Kidney epithelial cell (primary cell): ENCODE results near the gene LIPJ. TPM values are rescaled to one million over a fixed set of nuclear protein-coding genes. Genes with fewer than 3 reads are reported as not detected.

Experiments used
- DNase-seq: peaks from one replicate; pipeline ENCODE4 v3.0.0-alpha.2; 2010; ENCODE audit warnings: low read depth
- H3K27me3 ChIP-seq: 2 replicates; pipeline ENCODE4 v1.6.0; 2011; ENCODE audit warnings: low read length; ENCODE audit not compliant: control insufficient read depth, insufficient read depth
- H3K36me3 ChIP-seq: 2 replicates; pipeline ENCODE4 v1.5.1; 2011; ENCODE audit warnings: low read length; ENCODE audit not compliant: control insufficient read depth, insufficient read depth
- H3K4me3 ChIP-seq: 2 replicates; pipeline ENCODE4 v1.5.1; 2011; ENCODE audit warnings: low read depth, mild to moderate bottlenecking, control low read depth, low read length
- total RNA-seq: library from RNA; depleted of rRNA; stranded (reverse); fragments of >200 nt; gene quantifications from 2 replicates; pipeline ENCODE4 v1.2.3, GENCODE V29; 2015
- TF ChIP-seq, protein P1 (sequence below): IDR thresholded peaks from 2 replicates; pipeline ENCODE4 v1.5.1; 2011; ENCODE audit warnings: mild to moderate bottlenecking, moderate library complexity, low read length, control low read depth, inconsistent platforms; ENCODE audit not compliant: insufficient read depth, poor library complexity, severe bottlenecking

Gene LIPJ, protein sequence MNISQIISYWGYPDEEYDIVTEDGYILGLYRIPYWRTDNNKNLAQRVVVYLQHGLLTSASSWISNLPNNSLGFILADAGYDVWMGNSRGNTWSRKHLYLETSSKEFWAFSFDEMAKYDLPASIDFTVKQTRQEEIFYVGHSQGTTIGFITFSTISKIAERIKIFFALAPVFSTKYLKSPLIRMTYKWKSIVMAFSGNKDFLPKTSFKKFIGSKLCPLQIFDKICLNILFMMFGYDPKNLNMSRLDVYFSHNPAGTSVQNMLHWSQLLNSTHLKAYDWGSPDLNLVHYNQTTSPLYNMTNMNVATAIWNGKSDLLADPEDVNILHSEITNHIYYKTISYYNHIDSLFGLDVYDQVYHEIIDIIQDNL
- 0.08 TPM in 1 of 2 replicates, not detected in the other for total RNA-seq

DNA sequence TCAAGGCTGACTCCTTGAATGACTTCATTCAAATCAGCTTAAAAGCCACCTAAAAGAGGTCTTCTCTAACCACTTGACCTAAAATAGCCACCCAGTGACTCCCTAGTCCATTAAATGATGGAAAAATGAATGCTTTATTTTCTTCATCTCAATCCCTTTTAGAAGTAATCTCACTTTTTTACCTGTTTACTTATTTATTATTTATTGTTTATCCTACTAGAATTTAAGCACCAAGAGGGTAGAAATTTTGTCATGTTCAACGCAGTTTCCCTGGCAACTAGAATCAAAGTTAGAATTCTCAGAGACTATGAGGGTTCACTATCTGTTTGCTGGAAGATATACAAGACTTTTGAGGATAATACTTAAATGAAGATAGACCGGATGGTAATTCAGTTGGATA lies at the start of gene LIPJ:
Gene LIPJ, plus strand, starts transcription at position 301 of the 400 bp plus-strand sequence. CDS start 3,926 bp downstream, outside the sequence.
- Histone ChIP-seq H3K27me3 (no peaks in the 10 kb centered on the region), H3K36me3 (no peaks in the 10 kb centered on the region), H3K4me3 (no peak within 1 kb of the TSS)
- TF ChIP-seq, protein P1, sequence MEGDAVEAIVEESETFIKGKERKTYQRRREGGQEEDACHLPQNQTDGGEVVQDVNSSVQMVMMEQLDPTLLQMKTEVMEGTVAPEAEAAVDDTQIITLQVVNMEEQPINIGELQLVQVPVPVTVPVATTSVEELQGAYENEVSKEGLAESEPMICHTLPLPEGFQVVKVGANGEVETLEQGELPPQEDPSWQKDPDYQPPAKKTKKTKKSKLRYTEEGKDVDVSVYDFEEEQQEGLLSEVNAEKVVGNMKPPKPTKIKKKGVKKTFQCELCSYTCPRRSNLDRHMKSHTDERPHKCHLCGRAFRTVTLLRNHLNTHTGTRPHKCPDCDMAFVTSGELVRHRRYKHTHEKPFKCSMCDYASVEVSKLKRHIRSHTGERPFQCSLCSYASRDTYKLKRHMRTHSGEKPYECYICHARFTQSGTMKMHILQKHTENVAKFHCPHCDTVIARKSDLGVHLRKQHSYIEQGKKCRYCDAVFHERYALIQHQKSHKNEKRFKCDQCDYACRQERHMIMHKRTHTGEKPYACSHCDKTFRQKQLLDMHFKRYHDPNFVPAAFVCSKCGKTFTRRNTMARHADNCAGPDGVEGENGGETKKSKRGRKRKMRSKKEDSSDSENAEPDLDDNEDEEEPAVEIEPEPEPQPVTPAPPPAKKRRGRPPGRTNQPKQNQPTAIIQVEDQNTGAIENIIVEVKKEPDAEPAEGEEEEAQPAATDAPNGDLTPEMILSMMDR, result no peak
- DNase-seq, result no peak

DNA sequence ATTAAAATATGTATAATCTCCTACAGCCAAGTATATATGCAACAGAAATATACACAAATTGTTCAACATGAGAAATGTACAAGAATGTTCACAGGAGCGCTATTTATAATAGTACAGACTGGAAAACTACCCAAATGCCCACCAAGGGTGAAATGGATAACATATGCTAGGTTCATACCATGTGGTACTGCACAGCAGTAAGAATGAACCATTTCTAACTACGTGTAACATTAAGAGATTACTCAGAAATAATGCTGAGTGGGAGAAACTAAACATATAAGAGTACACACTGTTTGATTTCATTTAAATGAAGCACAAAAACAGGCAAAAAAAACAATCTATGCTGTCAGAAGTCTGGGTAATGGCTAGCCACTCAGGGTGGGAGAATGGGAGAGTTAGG lies 49.2 kb upstream of the LIPJ start:
- TF ChIP-seq, protein P1, result no peak
- no peak overlapping the region for H3K4me3 ChIP-seq
- no peaks in the 10 kb centered on the region for H3K36me3 ChIP-seq
- DNase-seq, result no peak
- H3K27me3 ChIP-seq, result no peaks in the 10 kb centered on the region

DNA sequence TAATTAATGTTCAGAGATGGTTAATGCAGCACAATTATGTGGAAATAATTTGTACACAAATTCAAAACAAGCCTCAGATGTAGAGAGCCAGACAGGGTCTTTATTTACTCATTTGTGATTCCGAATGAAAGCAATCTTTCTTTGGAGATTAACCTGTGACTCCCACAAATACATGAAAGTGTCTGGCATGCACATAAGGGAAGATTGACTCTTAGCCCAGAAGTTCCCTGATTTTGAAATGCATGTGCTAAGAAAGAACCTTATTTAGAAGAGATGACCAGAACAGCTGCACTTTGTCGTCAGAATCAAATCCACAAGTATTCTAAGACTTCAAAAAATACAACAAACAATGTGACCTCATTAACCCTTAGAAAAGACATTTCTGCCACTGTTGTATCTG lies 48.5 kb upstream of the LIPJ start:
- H3K4me3 ChIP-seq, result no peak overlapping the region
- H3K36me3 ChIP-seq, result no peaks in the 10 kb centered on the region
- TF ChIP-seq, protein P1, result no peak
- no peaks in the 10 kb centered on the region for H3K27me3 ChIP-seq
- DNase-seq, result peak; percentile 9

DNA sequence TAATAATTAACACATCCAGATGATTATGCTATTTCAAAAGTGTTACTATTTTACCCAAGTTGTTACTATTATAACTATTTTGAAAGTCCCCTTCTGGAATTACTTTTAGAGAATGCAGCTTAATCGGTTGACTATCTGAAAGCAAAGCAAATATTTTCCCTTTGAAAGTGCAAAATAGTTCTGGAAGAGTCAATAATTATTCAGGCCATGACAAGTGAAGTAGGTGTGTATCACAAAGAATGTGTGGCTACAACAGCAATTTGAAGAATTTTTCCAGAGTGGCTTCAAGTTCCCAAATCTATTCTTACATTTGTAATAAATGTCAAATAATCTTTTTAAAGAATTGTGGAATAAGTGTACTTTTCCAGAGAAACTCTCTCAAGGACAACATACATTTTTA lies 46.2 kb upstream of the LIPJ start:
- H3K27me3 ChIP-seq, result no peaks in the 10 kb centered on the region
- TF ChIP-seq, protein P1, result no peak
- no peak for DNase-seq
- H3K36me3 ChIP-seq, result no peaks in the 10 kb centered on the region
- no peak overlapping the region for H3K4me3 ChIP-seq

DNA sequence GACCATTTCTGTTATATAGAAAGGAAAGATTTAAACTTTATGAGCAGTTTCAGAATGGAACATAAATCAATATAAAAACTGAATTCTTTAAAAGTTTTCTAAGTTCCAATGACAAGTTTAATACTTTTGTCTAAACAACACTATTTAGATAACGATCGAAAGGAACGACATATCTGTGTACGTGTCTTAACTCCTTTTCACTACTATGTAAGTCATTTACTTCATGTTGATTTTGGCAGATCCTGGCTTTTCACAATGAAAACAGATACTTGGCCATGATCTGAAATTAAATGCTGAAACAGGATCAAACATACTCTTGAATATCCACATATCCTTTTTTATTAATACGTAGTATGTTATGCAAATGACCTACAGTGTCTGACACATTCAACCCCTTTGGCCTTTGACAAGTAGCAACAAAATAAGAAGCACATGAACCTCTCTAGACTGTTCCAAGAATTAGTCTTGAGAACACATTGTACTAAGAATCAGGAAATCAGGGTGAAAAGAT lies 45.4 kb upstream of the LIPJ start:
- H3K4me3 ChIP-seq, result no peak overlapping the region
- no peaks in the 10 kb centered on the region for H3K27me3 ChIP-seq
- TF ChIP-seq, protein P1, result no peak
- DNase-seq, result no peak
- H3K36me3 ChIP-seq, result no peaks in the 10 kb centered on the region
